GM21825 (cell line): ENCODE results near the gene WASF3.

ENCODE experiments used
- ATAC-seq: cut with Tn5 transposase; IDR thresholded peaks from one replicate; pipeline ENCODE4 v1.9.1; 2021; ENCODE audit warnings: mild to moderate bottlenecking, moderate library complexity; ENCODE audit not compliant: unreplicated experiment

The WASF3 gene

GRCh38 chr13:26557393-26558073, at the start of gene WASF3:
TSS of gene WASF3 (plus strand) at chr13:26557683. CDS start at chr13:26642271, 84,588 bp downstream.
- peak; percentile 94 for ATAC-seq

GRCh38 chr13:26508885-26509284, 48.6 kb upstream of the WASF3 start:
- ATAC-seq = no peak

DNA sequence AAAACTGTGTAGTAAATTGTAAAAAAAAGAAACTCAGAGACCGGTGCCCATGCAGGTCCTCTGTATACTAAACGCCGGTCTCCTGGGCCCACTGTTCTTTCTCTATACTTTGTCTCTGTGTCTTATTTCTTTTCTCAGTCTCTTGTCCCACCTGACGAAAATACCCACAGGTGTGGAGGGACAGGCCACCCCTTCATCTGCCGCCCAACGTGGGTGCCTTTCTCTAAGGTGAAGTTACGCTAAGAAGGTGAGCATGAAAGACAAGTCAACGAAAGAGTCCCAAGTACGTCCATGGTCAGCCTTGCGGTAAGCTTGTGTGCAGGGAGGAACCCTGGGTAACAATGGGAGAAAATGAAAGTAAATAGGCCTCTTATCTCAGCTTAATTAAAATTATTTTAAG, 48.0 kb upstream of the WASF3 start:
- no peak for ATAC-seq

- ATAC-seq = no peak
Measured at GRCh38 chr13:26513931-26514330, 43.6 kb upstream of the WASF3 start.

DNA sequence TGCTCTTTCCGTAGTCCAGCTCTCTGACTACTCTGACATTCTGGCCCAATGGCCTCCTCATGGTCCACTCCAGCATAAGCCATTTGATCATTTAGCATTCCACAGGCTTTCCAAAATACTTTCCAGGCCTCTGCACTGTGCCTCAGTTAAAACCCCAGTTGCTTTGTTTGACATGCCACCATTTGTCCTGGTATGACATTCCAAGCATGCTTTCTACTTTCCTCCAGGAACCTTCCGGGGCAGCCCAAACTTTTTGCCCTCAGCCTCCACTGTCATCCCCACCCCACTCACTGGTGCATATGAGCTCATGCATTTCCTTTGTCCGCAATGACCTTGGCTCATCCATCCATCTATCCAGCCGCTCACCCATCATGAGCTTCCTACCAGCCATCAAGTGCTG, 41.8 kb upstream of the WASF3 start:
- ATAC-seq = no peak

GRCh38 chr13:26517936-26518335, 39.5 kb upstream of the WASF3 start:
- ATAC-seq = no peak

DNA sequence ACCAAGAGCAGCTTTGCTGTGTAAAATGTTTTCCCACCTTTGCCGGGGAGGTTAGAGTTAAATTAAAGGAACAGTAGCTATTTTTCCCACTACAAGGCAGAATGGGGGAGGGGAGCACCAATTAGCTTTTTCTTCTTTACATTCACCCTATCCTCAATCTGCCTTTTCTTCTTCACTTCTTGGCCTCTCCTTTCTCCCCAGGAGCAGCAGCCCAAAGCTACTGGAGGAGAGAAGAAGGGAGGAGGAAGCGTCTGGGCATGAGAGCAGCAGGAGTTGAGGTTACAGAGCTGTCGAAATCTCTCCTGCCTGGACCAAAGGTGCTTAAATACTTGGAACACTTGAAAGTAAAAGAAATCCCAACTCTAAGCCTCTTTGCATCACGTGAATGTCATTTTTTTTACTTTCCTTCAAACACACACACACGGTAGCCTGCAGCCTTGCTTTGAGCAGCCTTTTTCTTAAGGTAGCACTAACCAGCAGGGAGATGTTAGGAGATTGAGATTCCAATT, 39.0 kb upstream of the WASF3 start:
- ATAC-seq = no peak

DNA sequence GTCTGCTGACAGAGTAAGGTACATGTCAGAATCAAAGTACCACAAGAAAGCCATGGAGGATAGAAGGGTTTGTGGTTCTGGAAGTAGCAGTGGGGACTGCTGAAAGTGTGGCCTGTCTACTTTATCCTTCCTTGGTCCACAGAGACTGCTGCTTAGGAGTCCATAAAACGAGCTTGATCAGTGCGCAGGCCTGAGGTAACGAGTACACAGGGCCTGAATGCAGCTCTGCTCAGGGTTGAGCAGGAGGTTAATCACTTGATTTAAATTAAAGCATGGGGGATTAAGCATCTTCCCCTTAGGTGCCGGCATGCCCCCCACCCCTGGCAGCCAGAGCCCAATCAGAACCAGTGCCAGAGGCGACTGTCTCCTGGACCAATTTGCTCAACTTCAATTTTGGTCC, 34.9 kb upstream of the WASF3 start:
- ATAC-seq = no peak

- no peak for ATAC-seq
Measured at GRCh38 chr13:26523007-26523406, 34.5 kb upstream of the WASF3 start.

DNA sequence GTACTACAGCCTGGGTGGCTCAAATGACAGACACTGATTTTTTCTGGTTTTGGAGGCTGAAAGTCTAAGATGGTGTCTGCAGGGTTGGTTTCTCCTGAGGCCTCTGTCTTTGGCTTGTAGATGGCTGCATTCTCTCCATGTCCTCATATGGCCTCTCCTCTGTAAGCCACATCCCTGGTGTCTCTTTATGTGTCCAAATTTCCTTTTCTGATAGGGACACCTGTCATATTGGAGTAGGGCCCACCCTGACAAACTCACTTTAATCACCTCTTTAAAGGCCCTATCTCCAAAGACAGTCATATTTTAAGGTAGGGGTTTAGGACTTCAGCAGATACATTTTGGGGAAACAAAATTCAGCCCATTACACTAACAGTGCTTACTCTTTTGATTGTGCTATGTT, 32.0 kb upstream of the WASF3 start:
- no peak for ATAC-seq

DNA sequence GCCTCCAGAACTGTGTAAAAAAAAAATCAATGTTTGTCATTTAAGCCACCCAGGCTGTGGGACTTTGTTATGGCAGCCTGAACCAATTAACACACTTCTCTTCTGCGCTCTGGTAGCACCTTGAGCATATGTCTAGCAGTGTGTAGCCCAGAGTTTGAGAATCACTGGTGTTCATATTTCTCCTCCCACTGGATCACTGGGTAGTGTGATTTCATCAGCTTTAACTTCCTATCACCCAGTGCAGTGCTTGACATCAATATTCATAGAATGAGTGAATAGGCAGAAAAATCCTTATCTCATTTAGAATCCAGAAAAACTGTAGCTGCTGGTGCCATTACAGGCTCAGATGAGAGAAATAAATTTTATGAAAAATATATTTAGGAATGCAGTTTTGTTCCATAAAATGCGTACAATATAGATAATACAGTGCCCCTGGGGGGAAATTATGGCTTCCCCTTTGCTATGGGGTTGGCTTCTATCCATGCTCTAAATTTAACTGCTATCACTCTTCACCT, 30.7 kb upstream of the WASF3 start:
- no peak for ATAC-seq

- no peak for ATAC-seq
Measured at GRCh38 chr13:26528527-26528926, 29.0 kb upstream of the WASF3 start.

- ATAC-seq = no peak
Measured at GRCh38 chr13:26529441-26529840, 28.0 kb upstream of the WASF3 start.

DNA sequence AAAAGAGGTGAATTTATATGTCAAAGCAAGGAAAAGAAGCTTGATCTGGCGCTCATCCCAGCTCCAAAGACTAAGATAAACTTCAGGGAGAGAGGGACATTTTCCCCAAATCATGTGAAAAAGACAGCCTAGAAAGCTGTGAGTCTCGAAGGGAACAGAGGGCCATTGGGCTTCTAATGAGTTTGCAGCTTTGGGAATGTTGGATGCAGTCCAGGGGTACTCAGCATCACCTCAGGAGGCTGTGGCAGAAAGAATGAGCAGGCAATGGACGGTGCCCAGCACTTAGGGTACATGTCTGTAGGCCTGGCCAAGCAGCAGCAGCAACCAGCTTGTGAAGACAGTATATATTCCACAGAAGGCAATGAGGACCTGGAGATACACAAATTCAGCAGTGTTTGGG, 25.7 kb upstream of the WASF3 start:
- ATAC-seq = no peak

- no peak for ATAC-seq
Measured at GRCh38 chr13:26534036-26534726, 23.3 kb upstream of the WASF3 start.

GRCh38 chr13:26538363-26539317, 18.8 kb upstream of the WASF3 start:
- ATAC-seq = no peak

- ATAC-seq = no peak
Measured at GRCh38 chr13:26539738-26540292, 17.7 kb upstream of the WASF3 start.

GRCh38 chr13:26540334-26540733, 17.1 kb upstream of the WASF3 start:
- ATAC-seq = no peak

DNA sequence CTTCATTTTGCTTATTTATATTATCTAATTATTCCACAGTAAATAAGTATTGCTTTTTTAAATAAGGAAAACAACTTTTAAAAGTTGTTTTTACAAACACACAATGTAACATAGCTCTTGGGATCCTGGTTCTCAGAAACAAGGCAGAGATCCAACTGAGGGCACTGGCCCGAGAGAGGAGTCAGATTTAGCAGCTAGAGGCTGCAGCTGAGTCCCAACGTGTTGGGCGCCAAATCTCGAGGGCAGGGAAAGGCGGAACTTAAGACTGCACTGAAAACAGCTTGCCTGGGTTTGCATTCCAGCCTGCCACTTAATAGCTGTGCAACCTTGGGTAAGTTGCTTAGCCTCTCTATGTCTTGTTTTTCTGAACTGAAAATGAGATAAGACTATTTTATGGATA, 16.4 kb upstream of the WASF3 start:
- ATAC-seq = no peak

GRCh38 chr13:26541678-26542568, 15.6 kb upstream of the WASF3 start:
- ATAC-seq = no peak
